ENCODE results near the gene TRPV4.

DNA sequence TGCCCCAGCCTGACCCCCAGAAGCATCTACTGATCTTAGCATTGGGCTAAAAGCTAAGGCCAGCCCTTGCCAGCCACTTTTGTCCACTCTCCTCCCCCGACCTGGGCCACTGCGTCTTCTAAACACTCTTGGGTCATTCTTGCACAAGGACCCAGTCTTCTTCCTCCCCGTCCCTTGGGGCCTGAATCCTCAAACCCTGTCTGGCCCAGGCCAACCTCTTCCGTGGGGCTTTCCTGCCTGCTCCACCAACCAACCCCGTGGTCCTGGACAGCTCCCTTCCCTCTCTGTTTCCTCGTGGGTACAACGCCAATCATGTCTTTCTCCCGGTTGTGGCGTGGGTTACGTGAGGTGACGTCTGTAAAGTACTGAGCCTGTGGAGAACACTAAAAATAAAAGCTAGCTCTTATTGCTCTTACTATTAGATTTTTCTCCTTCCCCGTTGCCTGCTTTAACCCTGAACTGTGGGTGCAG is 98.1 kb downstream of the TRPV4 start:
- TF ChIP-seq POLR2AphosphoS5 (IDR thresholded peaks at IDR 0.05) (no peak), CTCF (IDR thresholded peaks at IDR 0.05) (no peak), POLR2A (IDR thresholded peaks at IDR 0.05) (no peak), EP300 (IDR thresholded peaks at IDR 0.05) (no peak)
